ENCODE data around the gene CDPF1. TPM values are rescaled to one million over a fixed set of nuclear protein-coding genes. Genes with fewer than 3 reads are reported as not detected.
A peak's percentile ranks its signal among the peaks of the same experiment; 100 is the strongest.

CDPF1 gene
- total RNA-seq, 1 donor from 2014 or later = 22.1 TPM

DNA sequence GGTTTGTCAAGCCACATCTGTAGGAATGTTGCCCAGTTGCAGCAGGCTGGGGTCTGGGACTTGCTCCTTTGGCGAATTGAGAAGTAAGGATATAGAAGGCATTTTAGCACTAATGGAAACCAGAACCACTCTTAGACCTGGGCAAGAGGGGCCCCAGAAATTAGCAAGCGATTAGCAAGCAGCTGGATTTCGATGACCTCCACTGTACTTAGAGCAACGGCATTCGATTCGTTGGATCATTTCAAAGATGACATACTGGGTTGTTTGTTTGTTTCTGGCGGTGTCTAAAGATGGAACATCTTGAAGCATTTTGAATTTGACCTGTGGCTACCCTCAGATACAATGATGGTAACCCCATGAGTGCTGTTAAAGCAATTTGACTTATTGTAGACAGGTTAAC, 1.2 kb upstream of the CDPF1 start:
- no peak for TF ChIP-seq POLR2A (IDR thresholded peaks at IDR 0.05)
- TF ChIP-seq POLR2AphosphoS5 (IDR thresholded peaks at IDR 0.05; ENCODE audit: insufficient read depth in 1 of 2, low read depth in 1 of 2) = no peak
- no peak for TF ChIP-seq CTCF (IDR thresholded peaks at IDR 0.05)
- Histone ChIP-seq H3K27ac (peak overlapping the region; percentile 78), H3K4me3 (peak overlapping the region; percentile 81 to 90), H3K27me3 (no peaks in the 10 kb centered on the region), H3K9me3 (no peaks in the 10 kb centered on the region), H3K36me3 (no peaks in the 10 kb centered on the region), H3K4me1 (peaks cover 22% of the 10 kb centered on the region)
- intact Hi-C loops (cut with DNase I) = no loop called here
- no peak for DNase-seq (ENCODE audit: extremely low spot score in 2 of 2)

DNA sequence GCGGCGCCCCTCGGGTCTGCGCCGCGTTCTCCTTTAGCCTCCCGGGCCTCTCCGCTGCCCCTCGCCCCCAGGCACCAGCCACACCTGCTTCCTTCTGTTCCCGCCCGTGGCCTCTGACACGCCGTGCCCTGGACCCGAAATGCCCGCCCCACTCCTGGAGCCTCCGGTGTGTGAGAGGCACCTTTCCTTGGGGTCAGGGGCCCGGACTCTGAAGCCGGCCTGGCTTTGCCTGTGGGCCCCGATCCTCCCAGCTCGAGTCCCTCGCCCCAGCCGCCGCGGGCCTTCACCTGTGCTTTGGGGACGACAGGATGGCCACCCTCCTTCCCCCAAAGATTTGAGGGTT, 661 bp upstream of the CDPF1 start:
- Histone ChIP-seq H3K9me3 (no peaks in the 10 kb centered on the region), H3K27me3 (no peaks in the 10 kb centered on the region), H3K27ac (peak overlapping the region; percentile 78), H3K4me3 (peak overlapping the region; percentile 81 to 90), H3K4me1 (peaks cover 22% of the 10 kb centered on the region), H3K36me3 (no peaks in the 10 kb centered on the region)
- DNase-seq (ENCODE audit: extremely low spot score in 2 of 2) = no peak
- TF ChIP-seq POLR2AphosphoS5 (IDR thresholded peaks at IDR 0.05; ENCODE audit: insufficient read depth in 1 of 2, low read depth in 1 of 2) (no peak), CTCF (IDR thresholded peaks at IDR 0.05) (no peak), POLR2A (IDR thresholded peaks at IDR 0.05) (no peak)
- intact Hi-C loops (cut with DNase I) = no loop called here

DNA sequence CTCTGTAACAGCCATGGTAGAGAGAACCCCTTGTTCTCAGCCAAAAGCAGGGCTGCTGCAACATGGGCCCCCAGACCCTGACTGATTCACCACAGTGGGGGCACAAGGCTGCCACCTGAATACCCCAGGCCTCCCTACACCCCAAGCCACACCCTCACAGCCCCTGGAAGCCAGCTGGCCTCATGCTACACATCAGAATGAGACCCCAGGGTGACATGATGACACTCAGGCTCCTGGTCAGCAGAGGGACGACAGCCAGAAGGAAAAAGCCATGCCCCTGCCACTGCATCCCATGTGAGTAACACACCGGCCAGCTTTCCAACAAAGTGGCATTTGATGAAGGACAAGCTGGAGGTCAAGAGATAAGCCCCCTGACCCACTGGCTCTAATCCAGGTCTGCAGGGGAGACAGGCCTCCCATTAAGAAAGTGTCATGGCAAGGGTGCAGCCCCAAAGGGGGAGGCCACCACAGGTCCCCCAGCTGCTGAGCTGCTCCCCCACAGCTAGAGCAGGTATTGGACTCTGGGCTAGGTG, 2.6 kb downstream of the CDPF1 start:
- H3K27ac ChIP-seq = no peak overlapping the region
- intact Hi-C loops (cut with DNase I) = no loop called here
- peaks cover 22% of the 10 kb centered on the region for H3K4me1 ChIP-seq
- TF ChIP-seq POLR2AphosphoS5 (IDR thresholded peaks at IDR 0.05; ENCODE audit: insufficient read depth in 1 of 2, low read depth in 1 of 2) (no peak), CTCF (IDR thresholded peaks at IDR 0.05) (no peak), POLR2A (IDR thresholded peaks at IDR 0.05) (no peak)
- no peaks in the 10 kb centered on the region for H3K36me3 ChIP-seq
- no peaks in the 10 kb centered on the region for H3K27me3 ChIP-seq
- no peak overlapping the region for H3K4me3 ChIP-seq
- DNase-seq (ENCODE audit: extremely low spot score in 2 of 2) = no peak
- no peaks in the 10 kb centered on the region for H3K9me3 ChIP-seq

GRCh38 chr22:46246178-46246577, 3.9 kb downstream of the CDPF1 start:
- Histone ChIP-seq H3K27me3 (no peaks in the 10 kb centered on the region), H3K4me3 (no peak overlapping the region), H3K36me3 (no peaks in the 10 kb centered on the region), H3K27ac (no peak overlapping the region), H3K4me1 (peaks cover 19% of the 10 kb centered on the region), H3K9me3 (no peaks in the 10 kb centered on the region)
- no peak for TF ChIP-seq POLR2AphosphoS5 (IDR thresholded peaks at IDR 0.05; ENCODE audit: insufficient read depth in 1 of 2, low read depth in 1 of 2)
- no peak for TF ChIP-seq CTCF (IDR thresholded peaks at IDR 0.05)
- DNase-seq (ENCODE audit: extremely low spot score in 2 of 2) = no peak
- intact Hi-C loops (cut with DNase I) = no loop called here

DNA sequence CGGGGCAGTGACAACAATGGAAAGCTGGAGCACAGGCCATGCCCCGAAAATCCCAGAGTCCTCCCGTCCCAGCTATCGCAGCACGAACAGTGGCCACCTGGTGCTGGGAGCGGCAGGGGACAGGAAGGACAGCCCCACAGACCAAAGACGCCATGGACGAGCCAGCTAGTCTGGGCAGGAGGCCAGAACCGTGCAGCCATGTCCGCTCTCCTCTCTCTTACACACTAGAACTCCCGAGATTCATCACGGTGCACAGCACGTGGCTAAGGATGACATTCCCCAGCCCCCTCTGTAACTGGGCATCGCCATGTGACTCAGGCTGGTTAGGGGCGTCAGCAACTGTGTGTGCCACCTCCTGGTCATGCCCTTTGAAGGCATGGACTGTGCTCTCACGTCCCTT, 4.6 kb downstream of the CDPF1 start:
- TF ChIP-seq CTCF (IDR thresholded peaks at IDR 0.05) = no peak
- TF ChIP-seq POLR2AphosphoS5 (IDR thresholded peaks at IDR 0.05; ENCODE audit: insufficient read depth in 1 of 2, low read depth in 1 of 2) = no peak
- no peak for TF ChIP-seq POLR2A (IDR thresholded peaks at IDR 0.05)
- Histone ChIP-seq H3K36me3 (no peaks in the 10 kb centered on the region), H3K4me3 (no peak overlapping the region), H3K9me3 (no peaks in the 10 kb centered on the region), H3K27me3 (no peaks in the 10 kb centered on the region), H3K4me1 (peaks cover 12% of the 10 kb centered on the region), H3K27ac (no peak overlapping the region)
- DNase-seq (ENCODE audit: extremely low spot score in 2 of 2) = no peak
- intact Hi-C loops (cut with DNase I) = no loop called here
